ENCODE results near the gene NT5E. TPM values are rescaled to one million over a fixed set of nuclear protein-coding genes. Genes with fewer than 3 reads are reported as not detected.

The NT5E gene
- total RNA-seq, 1 experiment from 2014 or later, result 15.8 TPM

DNA sequence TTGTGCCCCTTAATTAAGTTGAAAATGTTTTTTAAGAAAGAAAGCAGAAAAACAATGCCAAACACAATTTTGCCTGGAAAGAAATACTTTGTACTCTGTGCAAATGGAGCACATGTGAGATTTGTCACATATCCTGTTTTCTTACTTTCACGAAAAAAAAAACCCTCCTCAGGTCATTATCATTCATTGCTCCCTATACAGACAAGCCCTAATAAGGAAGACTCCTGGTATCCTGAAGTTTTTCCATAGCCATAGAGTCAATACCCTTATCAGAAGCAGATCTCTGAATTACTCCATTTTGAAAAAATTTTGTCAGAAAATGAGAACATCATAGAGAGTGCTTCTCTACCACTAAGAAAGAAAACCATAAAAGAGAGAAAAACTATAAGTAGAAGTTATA is 14.0 kb upstream of the NT5E start:
- POLR2A ChIA-PET (ENCODE audit: unreplicated experiment), result no interaction called here
- BruUV-seq (replicated peaks), result no TSS peak
- intact Hi-C loops (cut with micrococcal nuclease), result no loop called here

DNA sequence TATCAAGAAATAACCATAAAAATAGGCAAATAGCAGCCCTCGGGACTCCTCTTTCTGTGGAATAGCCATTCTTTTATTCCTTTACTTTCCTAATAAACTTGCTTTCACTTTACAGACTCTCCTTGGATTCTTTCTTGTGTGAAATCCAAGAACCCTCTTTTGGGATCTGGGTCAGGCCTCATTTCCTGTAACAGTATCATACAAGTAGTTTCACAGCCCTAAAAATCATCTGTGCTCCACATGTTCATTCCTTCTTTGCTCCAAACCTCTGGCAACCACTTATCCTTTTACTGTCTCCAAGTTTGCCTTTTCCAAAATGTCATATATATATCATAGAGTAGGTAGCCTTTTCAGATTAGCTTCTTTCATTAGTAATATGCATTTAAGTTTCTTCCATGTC is 13.5 kb upstream of the NT5E start:
- TF ChIP-seq, protein P1, sequence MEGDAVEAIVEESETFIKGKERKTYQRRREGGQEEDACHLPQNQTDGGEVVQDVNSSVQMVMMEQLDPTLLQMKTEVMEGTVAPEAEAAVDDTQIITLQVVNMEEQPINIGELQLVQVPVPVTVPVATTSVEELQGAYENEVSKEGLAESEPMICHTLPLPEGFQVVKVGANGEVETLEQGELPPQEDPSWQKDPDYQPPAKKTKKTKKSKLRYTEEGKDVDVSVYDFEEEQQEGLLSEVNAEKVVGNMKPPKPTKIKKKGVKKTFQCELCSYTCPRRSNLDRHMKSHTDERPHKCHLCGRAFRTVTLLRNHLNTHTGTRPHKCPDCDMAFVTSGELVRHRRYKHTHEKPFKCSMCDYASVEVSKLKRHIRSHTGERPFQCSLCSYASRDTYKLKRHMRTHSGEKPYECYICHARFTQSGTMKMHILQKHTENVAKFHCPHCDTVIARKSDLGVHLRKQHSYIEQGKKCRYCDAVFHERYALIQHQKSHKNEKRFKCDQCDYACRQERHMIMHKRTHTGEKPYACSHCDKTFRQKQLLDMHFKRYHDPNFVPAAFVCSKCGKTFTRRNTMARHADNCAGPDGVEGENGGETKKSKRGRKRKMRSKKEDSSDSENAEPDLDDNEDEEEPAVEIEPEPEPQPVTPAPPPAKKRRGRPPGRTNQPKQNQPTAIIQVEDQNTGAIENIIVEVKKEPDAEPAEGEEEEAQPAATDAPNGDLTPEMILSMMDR (conservative IDR thresholded peaks at IDR 0.05; ENCODE audit: low read depth, low read length), result no peak
- TF ChIP-seq EZH2phosphoT487 (IDR thresholded peaks at IDR 0.05; ENCODE audit: borderline replicate concordance, low read length), result no peak
- TF ChIP-seq EZH2 (IDR thresholded peaks at IDR 0.05; ENCODE audit: low read length, unreplicated experiment), result no peak
- H3F3A ChIP-seq (ENCODE audit: low read length, unreplicated experiment), result no peaks in the 10 kb centered on the region
- no peak for DNase-seq
- no peak overlapping the region for H3K27ac ChIP-seq (ENCODE audit: low read length)
- no peaks in the 10 kb centered on the region for H4K20me1 ChIP-seq (ENCODE audit: low read length)
- H3K27me3 ChIP-seq (ENCODE audit: low read length), result no peaks in the 10 kb centered on the region
- no peak overlapping the region for H3K9ac ChIP-seq (ENCODE audit: low read length)
- no peak overlapping the region for H3K4me2 ChIP-seq (ENCODE audit: low read length)
- H3K9me3 ChIP-seq (ENCODE audit: low read length), result no peaks in the 10 kb centered on the region
- H3K9me2 ChIP-seq (replicated peaks; ENCODE audit: low read length), result no peaks in the 10 kb centered on the region
- no peaks in the 10 kb centered on the region for H3K4me1 ChIP-seq (ENCODE audit: insufficient read depth, low read length)
- no peaks in the 10 kb centered on the region for H3K36me3 ChIP-seq (ENCODE audit: low read depth, low read length)
- no peaks in the 10 kb centered on the region for H3K79me2 ChIP-seq (ENCODE audit: low read length)
- no peak overlapping the region for H2AFZ ChIP-seq (ENCODE audit: low read length)
- BruUV-seq (replicated peaks), result no TSS peak
- intact Hi-C loops (cut with micrococcal nuclease), result no loop called here
- no peak for ATAC-seq
- POLR2A ChIA-PET (ENCODE audit: unreplicated experiment), result interaction anchor here (0.5 kb wide), 1 partner anchor 31 kb away, joined by 3 read pairs; no protein-coding TSS in a partner anchor
- H3K4me3 ChIP-seq (ENCODE audit: low read length), result no peak overlapping the region
- CTCF ChIA-PET, result no interaction called here

More for the DNA sequence above, 14.0 kb upstream of the NT5E start:
- no peak for TF ChIP-seq EZH2phosphoT487 (IDR thresholded peaks at IDR 0.05; ENCODE audit: borderline replicate concordance, low read length)
- DNase-seq, result no peak
- H3K9me3 ChIP-seq (ENCODE audit: low read length), result no peaks in the 10 kb centered on the region
- H2AFZ ChIP-seq (ENCODE audit: low read length), result no peak overlapping the region
- H3K27me3 ChIP-seq (ENCODE audit: low read length), result no peaks in the 10 kb centered on the region
- no peak overlapping the region for H3K9ac ChIP-seq (ENCODE audit: low read length)
- H3K4me3 ChIP-seq (ENCODE audit: low read length), result no peak overlapping the region
- ATAC-seq, result no peak
- H3K27ac ChIP-seq (ENCODE audit: low read length), result no peak overlapping the region
- no peaks in the 10 kb centered on the region for H3K9me2 ChIP-seq (replicated peaks; ENCODE audit: low read length)
- H3F3A ChIP-seq (ENCODE audit: low read length, unreplicated experiment), result no peaks in the 10 kb centered on the region
- H4K20me1 ChIP-seq (ENCODE audit: low read length), result no peaks in the 10 kb centered on the region
- no peak overlapping the region for H3K4me2 ChIP-seq (ENCODE audit: low read length)
- no peaks in the 10 kb centered on the region for H3K4me1 ChIP-seq (ENCODE audit: insufficient read depth, low read length)
- H3K79me2 ChIP-seq (ENCODE audit: low read length), result no peaks in the 10 kb centered on the region
- CTCF ChIA-PET, result no interaction called here
- H3K36me3 ChIP-seq (ENCODE audit: low read depth, low read length), result no peaks in the 10 kb centered on the region

DNA sequence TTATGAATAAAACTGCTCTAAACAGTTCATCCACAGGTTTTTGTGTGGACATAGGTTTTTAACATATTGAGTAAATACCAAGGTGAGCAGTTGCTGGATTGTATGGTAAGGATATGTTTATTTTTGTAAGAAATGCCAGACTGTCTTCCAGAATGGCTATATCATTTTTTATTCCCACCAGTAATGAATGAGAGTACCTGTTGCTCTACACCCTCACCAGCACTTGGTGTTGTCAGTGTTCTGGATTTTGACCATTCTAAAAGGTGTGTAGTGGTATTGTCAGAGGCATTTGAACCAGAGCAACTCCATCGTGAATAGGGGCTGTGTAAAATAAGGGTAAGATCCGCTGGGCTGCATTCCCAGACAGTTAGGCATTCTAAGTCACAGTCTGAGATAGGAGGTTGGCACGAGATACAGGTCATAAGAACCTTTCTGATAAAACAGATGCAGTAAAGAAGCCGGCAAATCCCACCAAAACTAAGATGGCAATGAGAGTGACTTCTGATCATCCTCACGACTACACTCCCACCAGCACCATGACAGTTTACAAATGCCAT is 12.9 kb upstream of the NT5E start:
- POLR2A ChIA-PET (ENCODE audit: unreplicated experiment), result interaction anchor here (0.5 kb wide), 1 partner anchor 32 kb away, joined by 3 read pairs; no protein-coding TSS in a partner anchor
- intact Hi-C loops (cut with micrococcal nuclease), result no loop called here
- no peak overlapping the region for H3K9ac ChIP-seq (ENCODE audit: low read length)
- H3K4me3 ChIP-seq (ENCODE audit: low read length), result no peak overlapping the region
- no peaks in the 10 kb centered on the region for H3K4me1 ChIP-seq (ENCODE audit: insufficient read depth, low read length)
- no peaks in the 10 kb centered on the region for H3K9me3 ChIP-seq (ENCODE audit: low read length)
- no peaks in the 10 kb centered on the region for H3F3A ChIP-seq (ENCODE audit: low read length, unreplicated experiment)
- no TSS peak for BruUV-seq (replicated peaks)
- no peaks in the 10 kb centered on the region for H3K79me2 ChIP-seq (ENCODE audit: low read length)
- H3K4me2 ChIP-seq (ENCODE audit: low read length), result no peak overlapping the region
- ATAC-seq (no peak), DNase-seq (no peak)
- no peaks in the 10 kb centered on the region for H4K20me1 ChIP-seq (ENCODE audit: low read length)
- no peaks in the 10 kb centered on the region for H3K9me2 ChIP-seq (replicated peaks; ENCODE audit: low read length)
- no peaks in the 10 kb centered on the region for H3K27me3 ChIP-seq (ENCODE audit: low read length)
- CTCF ChIA-PET, result no interaction called here
- no peak overlapping the region for H2AFZ ChIP-seq (ENCODE audit: low read length)
- TF ChIP-seq EZH2 (IDR thresholded peaks at IDR 0.05; ENCODE audit: low read length, unreplicated experiment), result no peak
- TF ChIP-seq, protein P1 (conservative IDR thresholded peaks at IDR 0.05; ENCODE audit: low read depth, low read length), result no peak
- no peak for TF ChIP-seq EZH2phosphoT487 (IDR thresholded peaks at IDR 0.05; ENCODE audit: borderline replicate concordance, low read length)
- H3K27ac ChIP-seq (ENCODE audit: low read length), result no peak overlapping the region
- H3K36me3 ChIP-seq (ENCODE audit: low read depth, low read length), result no peaks in the 10 kb centered on the region
